Fibroblast of villous mesenchyme (primary cell): ENCODE measurements around the gene ARHGAP21. TPM values are rescaled to one million over a fixed set of nuclear protein-coding genes. Genes with fewer than 3 reads are reported as not detected.
"Not testable (repeated sequence)": the region's sequence is repeated elsewhere in the genome, so short reads cannot be mapped to it uniquely, and the experiment has no call there.

ENCODE experiments used
- DNase-seq: peaks from one replicate; pipeline ENCODE4 v3.0.0-alpha.2; 2010; ENCODE audit warnings: low read depth
- H3K4me3 ChIP-seq: 2 replicates; pipeline ENCODE4 v1.5.1; 2011; ENCODE audit warnings: low read depth, mild to moderate bottlenecking, low read length
- CTCF ChIP-seq: IDR thresholded peaks from 2 replicates; pipeline ENCODE4 v1.5.1; 2012; ENCODE audit warnings: low read depth, mild to moderate bottlenecking, low read length; ENCODE audit not compliant: insufficient read depth
- total RNA-seq: library from RNA; depleted of rRNA; stranded (reverse); fragments of >200 nt; gene quantifications from 2 replicates; pipeline ENCODE4 v1.2.3, GENCODE V29; 2012

The ARHGAP21 gene
- total RNA-seq, 1 donor = 136 TPM

- DNase-seq = no peak
- no peak overlapping the region for H3K4me3 ChIP-seq
Measured at GRCh38 chr10:24670964-24671670, 52.6 kb downstream of the ARHGAP21 start.

GRCh38 chr10:24669285-24669852 lies 54.3 kb downstream of the ARHGAP21 start:
- TF ChIP-seq CTCF = no peak
- DNase-seq = no peak

More at GRCh38 chr10:24670964-24671670, 52.6 kb downstream of the ARHGAP21 start:
- no peak for TF ChIP-seq CTCF

GRCh38 chr10:24668247-24668646 lies 55.4 kb downstream of the ARHGAP21 start:
- no peak for DNase-seq
- no peak overlapping the region for H3K4me3 ChIP-seq
- TF ChIP-seq CTCF = no peak

More at GRCh38 chr10:24669285-24669852, 54.3 kb downstream of the ARHGAP21 start:
- no peak overlapping the region for H3K4me3 ChIP-seq

- no peak for DNase-seq
- TF ChIP-seq CTCF = no peak
- H3K4me3 ChIP-seq = no peak overlapping the region
Measured at GRCh38 chr10:24664991-24665390, 58.7 kb downstream of the ARHGAP21 start.

GRCh38 chr10:24661376-24661775 lies 62.3 kb downstream of the ARHGAP21 start:
- DNase-seq = no peak
- no peak overlapping the region for H3K4me3 ChIP-seq
- no peak for TF ChIP-seq CTCF

- DNase-seq, H3K4me3 ChIP-seq: not testable (repeated sequence)
Measured at GRCh38 chr10:24658319-24658718, 65.4 kb downstream of the ARHGAP21 start.

- H3K4me3 ChIP-seq, DNase-seq: not testable (repeated sequence)
Measured at GRCh38 chr10:24656326-24656725, 67.4 kb downstream of the ARHGAP21 start.
